ENCODE data around the gene RECQL5. TPM values are rescaled to one million over a fixed set of nuclear protein-coding genes. Genes with fewer than 3 reads are reported as not detected.
"Not testable (repeated sequence)": the region's sequence is repeated elsewhere in the genome, so short reads cannot be mapped to it uniquely, and the experiment has no call there.

RECQL5 gene
- polyA plus RNA-seq, 6 donors from 2014 or later: 3.6 to 29.4 (median 16.3) TPM

GRCh38 chr17:75641343-75641742 lies 25.6 kb downstream of the RECQL5 start:
- ATAC-seq (ENCODE audit: low read depth in 2 of 2) (no peak), DNase-seq (no peak)
- H3K36me3 Mint-ChIP-seq: no peaks in the 10 kb centered on the region
- H3K4me3 Mint-ChIP-seq: no peak overlapping the region
- H3K9me3 Mint-ChIP-seq: no peaks in the 10 kb centered on the region
- no peak overlapping the region for H3K27ac Mint-ChIP-seq
- no peaks in the 10 kb centered on the region for H3K27me3 Mint-ChIP-seq
- H3K4me1 Mint-ChIP-seq: peaks cover 4 to 13% (median 12%) of the 10 kb centered on the region in 3 donors

- no peak overlapping the region for H3K4me3 Mint-ChIP-seq
- no peak for ATAC-seq (ENCODE audit: low read depth in 2 of 2)
- no peaks in the 10 kb centered on the region for H3K36me3 Mint-ChIP-seq
- no peaks in the 10 kb centered on the region for H3K9me3 Mint-ChIP-seq
- peaks cover 2 to 6% (median 5%) of the 10 kb centered on the region in 3 donors for H3K4me1 Mint-ChIP-seq
- DNase-seq: no peak
- H3K27me3 Mint-ChIP-seq: no peaks in the 10 kb centered on the region
- H3K27ac Mint-ChIP-seq: no peak overlapping the region
Observed at GRCh38 chr17:75640556-75641119, 26.3 kb downstream of the RECQL5 start.

- H3K4me3 Mint-ChIP-seq: no peak overlapping the region
Observed at GRCh38 chr17:75639771-75640555, 27.0 kb downstream of the RECQL5 start.

DNA sequence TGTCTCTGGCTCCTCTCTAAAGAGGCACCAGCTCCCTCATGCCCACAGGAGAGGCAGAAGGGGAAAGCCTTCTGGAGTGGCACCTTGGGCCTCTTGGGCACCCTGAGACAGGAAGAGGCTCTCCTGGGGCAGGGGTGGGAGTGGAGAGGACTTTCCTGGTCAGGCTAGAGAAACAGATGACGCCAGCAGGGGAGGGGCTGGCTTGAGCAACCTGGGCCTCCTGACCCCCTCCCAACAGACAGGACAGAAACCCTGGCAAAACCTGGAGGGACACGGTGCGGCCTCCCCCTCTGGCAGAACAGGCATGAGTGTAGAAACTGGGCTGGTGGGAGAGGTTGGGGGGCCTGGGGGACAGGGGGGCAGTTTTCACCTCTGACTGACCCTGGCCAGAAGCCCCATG lies 27.6 kb downstream of the RECQL5 start:
- DNase-seq (no peak), ATAC-seq (ENCODE audit: low read depth in 2 of 2) (no peak)
- H3K9me3 Mint-ChIP-seq: no peaks in the 10 kb centered on the region
- no peaks in the 10 kb centered on the region for H3K36me3 Mint-ChIP-seq
- no peaks in the 10 kb centered on the region for H3K27me3 Mint-ChIP-seq
- no peak overlapping the region for H3K27ac Mint-ChIP-seq
- no peak overlapping the region for H3K4me3 Mint-ChIP-seq
- H3K4me1 Mint-ChIP-seq: peaks cover 0 to 6% (median 0%) of the 10 kb centered on the region in 3 donors

More at GRCh38 chr17:75639771-75640555, 27.0 kb downstream of the RECQL5 start:
- H3K4me1 Mint-ChIP-seq: peaks cover 0 to 2% (median 0%) of the 10 kb centered on the region in 3 donors
- no peak overlapping the region for H3K27ac Mint-ChIP-seq
- H3K9me3 Mint-ChIP-seq: no peaks in the 10 kb centered on the region
- no peaks in the 10 kb centered on the region for H3K27me3 Mint-ChIP-seq
- ATAC-seq (ENCODE audit: low read depth in 2 of 2) (no peak), DNase-seq (no peak)
- H3K36me3 Mint-ChIP-seq: no peaks in the 10 kb centered on the region

GRCh38 chr17:75638893-75639292 lies 28.1 kb downstream of the RECQL5 start:
- Mint-ChIP-seq H3K36me3 (no peaks in the 10 kb centered on the region), H3K4me1 (peaks cover 2 to 7% (median 3%) of the 10 kb centered on the region in 3 donors), H3K9me3 (no peaks in the 10 kb centered on the region), H3K27me3 (no peaks in the 10 kb centered on the region), H3K27ac (no peak overlapping the region), H3K4me3 (no peak overlapping the region)
- no peak for DNase-seq
- ATAC-seq (ENCODE audit: low read depth in 2 of 2): no peak

- H3K9me3 Mint-ChIP-seq; H3K4me3 Mint-ChIP-seq; H3K27me3 Mint-ChIP-seq; ATAC-seq (ENCODE audit: low read depth in 2 of 2); DNase-seq; H3K27ac Mint-ChIP-seq; H3K36me3 Mint-ChIP-seq: not testable (repeated sequence)
- peaks cover 5 to 15% (median 11%) of the 10 kb centered on the region in 3 donors for H3K4me1 Mint-ChIP-seq
Observed at GRCh38 chr17:75638039-75638438, 28.9 kb downstream of the RECQL5 start.

DNA sequence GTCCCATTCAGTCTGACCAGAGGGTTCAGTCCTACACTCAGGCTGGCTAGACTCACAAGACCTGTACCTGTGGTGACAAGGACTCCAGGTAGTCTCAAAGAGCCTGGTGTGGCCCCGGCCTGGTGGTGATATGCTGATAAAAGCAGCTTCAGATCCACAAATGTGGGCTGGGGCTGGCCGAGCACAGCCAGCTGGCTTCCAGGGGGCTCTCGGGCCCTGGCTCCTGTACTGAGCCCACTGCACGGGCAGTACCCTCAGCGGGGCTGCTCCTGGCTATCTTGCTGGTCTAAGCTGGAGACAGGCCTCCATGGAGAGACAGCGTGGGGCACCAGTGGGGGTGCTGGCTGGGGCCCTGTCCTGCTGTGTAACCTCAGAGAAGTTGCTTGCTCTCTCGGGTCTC lies 29.4 kb downstream of the RECQL5 start:
- Mint-ChIP-seq H3K36me3 (no peaks in the 10 kb centered on the region), H3K4me3 (no peak overlapping the region), H3K4me1 (peaks cover 5 to 17% (median 15%) of the 10 kb centered on the region in 3 donors), H3K27ac (no peak overlapping the region), H3K27me3 (no peaks in the 10 kb centered on the region), H3K9me3 (no peaks in the 10 kb centered on the region)
- ATAC-seq (ENCODE audit: low read depth in 2 of 2) (no peak), DNase-seq (no peak)

DNA sequence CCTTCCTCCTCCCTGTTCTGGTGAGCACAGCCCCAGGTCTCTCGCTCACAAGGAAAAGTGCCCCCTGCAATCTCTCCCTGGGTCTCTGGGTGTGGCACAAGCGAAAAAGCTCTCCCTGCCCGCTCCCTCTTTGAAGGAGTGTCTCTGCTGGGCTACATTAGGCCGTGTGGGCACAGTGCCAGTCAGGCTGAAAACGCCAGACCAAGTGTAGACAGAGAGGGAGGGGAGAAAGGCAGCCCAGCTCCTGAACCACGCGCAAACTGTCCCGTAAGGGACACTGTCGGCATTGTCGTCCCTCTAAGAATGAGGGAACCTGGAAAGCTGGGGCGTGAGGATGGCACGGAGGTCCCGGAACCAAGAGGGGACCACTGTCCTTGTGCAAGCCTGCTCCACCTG lies 29.8 kb downstream of the RECQL5 start:
- no peaks in the 10 kb centered on the region for H3K36me3 Mint-ChIP-seq
- no peaks in the 10 kb centered on the region for H3K9me3 Mint-ChIP-seq
- ATAC-seq (ENCODE audit: low read depth in 2 of 2): no peak
- no peaks in the 10 kb centered on the region for H3K27me3 Mint-ChIP-seq
- DNase-seq: no peak
- peaks cover 5 to 19% (median 18%) of the 10 kb centered on the region in 3 donors for H3K4me1 Mint-ChIP-seq
- H3K27ac Mint-ChIP-seq: peak overlapping the region in 1 of 6 donors; percentile 38
- no peak overlapping the region for H3K4me3 Mint-ChIP-seq

- peaks cover 5 to 20% (median 18%) of the 10 kb centered on the region in 3 donors for H3K4me1 Mint-ChIP-seq
- DNase-seq: no peak
- no peaks in the 10 kb centered on the region for H3K36me3 Mint-ChIP-seq
- H3K27ac Mint-ChIP-seq: peak overlapping the region in 1 of 6 donors; percentile 38
- no peaks in the 10 kb centered on the region for H3K27me3 Mint-ChIP-seq
- H3K4me3 Mint-ChIP-seq: no peak overlapping the region
- no peaks in the 10 kb centered on the region for H3K9me3 Mint-ChIP-seq
- no peak for ATAC-seq (ENCODE audit: low read depth in 2 of 2)
Observed at GRCh38 chr17:75636381-75637142, 30.4 kb downstream of the RECQL5 start.

DNA sequence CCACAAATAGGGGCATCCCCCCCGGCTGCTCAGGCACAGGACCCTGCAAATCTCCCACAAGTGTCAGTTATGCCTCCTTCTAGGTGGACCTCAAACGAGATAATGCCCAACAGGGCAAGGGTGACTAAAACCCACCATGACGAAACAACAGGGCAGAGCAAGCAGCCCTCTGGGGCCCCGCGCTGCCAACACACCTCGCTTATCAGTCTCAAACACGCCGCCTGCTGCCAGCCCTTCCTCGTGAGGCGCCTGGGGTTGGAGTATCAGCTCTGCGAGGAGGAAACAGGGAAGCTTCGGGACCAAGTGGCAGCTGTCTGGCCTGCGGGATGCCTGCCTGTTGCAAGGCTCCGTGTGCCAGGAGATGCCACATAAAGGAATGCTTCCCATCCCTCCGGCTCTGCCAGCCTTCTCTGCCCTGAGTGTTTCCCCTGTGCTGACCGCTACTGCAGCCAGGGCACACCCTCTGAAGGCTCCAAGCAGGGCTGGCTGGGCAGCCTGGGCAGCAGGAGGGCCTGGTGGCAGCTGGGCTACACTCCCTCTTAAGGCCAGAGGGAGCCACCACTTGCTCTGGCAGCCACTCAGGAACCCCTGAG lies 31.2 kb downstream of the RECQL5 start:
- H3K27ac Mint-ChIP-seq: no peak overlapping the region
- DNase-seq: no peak
- H3K4me3 Mint-ChIP-seq: no peak overlapping the region
- no peaks in the 10 kb centered on the region for H3K27me3 Mint-ChIP-seq
- H3K36me3 Mint-ChIP-seq: no peaks in the 10 kb centered on the region
- ATAC-seq (ENCODE audit: low read depth in 2 of 2): no peak
- H3K4me1 Mint-ChIP-seq: peaks cover 5 to 20% (median 18%) of the 10 kb centered on the region in 3 donors
- H3K9me3 Mint-ChIP-seq: no peaks in the 10 kb centered on the region

DNA sequence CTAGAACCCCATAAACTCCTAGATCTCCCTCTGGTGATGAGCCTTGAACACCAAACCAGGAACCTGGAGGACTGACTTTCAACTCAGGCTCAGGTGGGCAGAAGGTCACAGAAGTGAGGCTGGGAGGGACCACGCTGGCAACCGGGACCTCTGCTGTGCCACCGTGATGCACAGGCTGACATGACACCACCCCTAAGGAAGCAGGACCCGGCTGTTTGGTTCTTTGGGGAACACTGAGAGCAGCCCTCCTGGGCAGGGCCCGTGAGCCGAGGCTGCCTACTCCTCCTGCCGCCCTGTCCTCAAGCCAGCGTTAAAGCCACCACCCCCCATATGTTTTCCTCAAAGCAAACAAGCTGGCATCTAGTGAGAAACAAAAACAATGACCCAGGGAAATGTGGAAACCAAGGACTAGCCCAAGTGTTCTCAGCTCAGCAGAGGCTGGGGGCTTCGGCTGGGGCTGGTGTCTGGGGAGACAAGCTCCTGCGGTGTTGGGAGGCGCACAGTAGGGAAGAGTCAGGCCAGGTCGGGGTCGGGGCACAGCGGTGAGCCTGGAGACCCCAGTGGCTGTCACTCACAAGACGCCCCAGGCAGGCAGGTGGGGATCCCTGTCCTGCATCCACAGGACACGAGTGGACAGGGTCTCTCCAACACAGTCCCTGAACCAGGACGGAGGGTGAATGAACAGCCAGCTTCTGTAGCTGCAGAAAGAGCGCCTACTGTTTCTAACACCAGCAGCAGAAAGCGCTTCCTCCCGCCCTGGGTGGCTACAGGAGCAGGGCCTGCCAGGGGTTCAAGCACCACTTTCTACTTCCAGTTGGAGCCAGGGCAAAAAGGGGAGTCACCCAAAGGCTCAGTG lies 32.0 kb downstream of the RECQL5 start:
- DNase-seq (no peak), ATAC-seq (ENCODE audit: low read depth in 2 of 2) (no peak)
- Mint-ChIP-seq H3K4me3 (no peak overlapping the region), H3K27me3 (no peaks in the 10 kb centered on the region), H3K27ac (peak overlapping the region in 1 of 6 donors; percentile 36), H3K4me1 (peaks cover 5 to 20% (median 18%) of the 10 kb centered on the region in 3 donors), H3K9me3 (no peaks in the 10 kb centered on the region), H3K36me3 (no peaks in the 10 kb centered on the region)

GRCh38 chr17:75634376-75634740 lies 32.6 kb downstream of the RECQL5 start:
- H3K36me3 Mint-ChIP-seq: no peaks in the 10 kb centered on the region
- H3K27me3 Mint-ChIP-seq: no peaks in the 10 kb centered on the region
- peak overlapping the region in 1 of 6 donors; percentile 11 for H3K27ac Mint-ChIP-seq
- H3K4me3 Mint-ChIP-seq: no peak overlapping the region
- H3K9me3 Mint-ChIP-seq: no peaks in the 10 kb centered on the region
- no peak for ATAC-seq (ENCODE audit: low read depth in 2 of 2)
- DNase-seq: no peak
- peaks cover 5 to 20% (median 18%) of the 10 kb centered on the region in 3 donors for H3K4me1 Mint-ChIP-seq

All from naive B cell (primary cell).